Upper lobe of left lung (tissue), 4 donors: ENCODE measurements around the gene SCGB3A1.

Source experiments
- POLR2A ChIP-seq, 4 donors: fragments of 450-650 bp; IDR thresholded peaks; one replicate each; pipeline ENCODE4 v1.5.1; 2016 to 2017; ENCODE audit warnings: antibody characterized with exemption in 4 of 4, mild to moderate bottlenecking in 2 of 4
- POLR2AphosphoS5 ChIP-seq, 2 donors: sonication (generic); formaldehyde crosslinking; IDR thresholded peaks; one replicate each; pipeline ENCODE4 v1.5.1; 2017; ENCODE audit warnings: antibody characterized with exemption in 2 of 2

DNA sequence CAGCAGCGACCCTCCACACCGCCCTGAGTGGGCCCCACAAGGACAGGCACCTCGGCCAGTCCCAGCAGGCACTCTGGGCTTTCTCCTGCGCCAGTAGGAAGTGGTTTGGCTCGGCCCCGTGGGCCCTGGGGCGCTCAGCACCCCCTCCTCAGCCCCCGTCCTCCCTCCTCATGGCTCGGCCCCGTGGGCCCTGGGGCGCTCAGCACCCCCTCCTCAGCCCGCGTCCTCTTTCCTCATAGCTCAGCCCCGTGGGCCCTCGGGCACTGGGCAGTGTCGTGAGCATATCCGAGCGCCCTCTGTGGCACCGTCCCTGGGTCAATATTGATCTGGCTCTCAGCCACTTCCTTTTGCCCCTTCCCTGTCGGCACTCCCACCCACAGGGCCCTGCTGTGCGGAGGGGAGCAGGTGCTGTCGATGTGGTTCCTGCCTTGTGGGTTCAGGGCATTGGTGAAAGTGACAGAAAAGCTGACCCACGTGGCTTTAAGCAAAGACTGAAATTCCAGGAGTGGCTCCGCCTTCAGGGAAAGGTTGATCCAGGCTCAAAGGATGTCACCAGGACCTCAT is 5.5 kb upstream of the SCGB3A1 start:
- TF ChIP-seq POLR2AphosphoS5 (IDR thresholded peaks at IDR 0.05) (no peak), POLR2A (IDR thresholded peaks at IDR 0.05) (no peak)
